Astrocyte (in vitro differentiated cells and primary cell): ENCODE results near the gene PLA2G6. TPM values are rescaled to one million over a fixed set of nuclear protein-coding genes. Genes with fewer than 3 reads are reported as not detected.
"Not testable (repeated sequence)": the region's sequence is repeated elsewhere in the genome, so short reads cannot be mapped to it uniquely, and the experiment has no call there.

Experiments used
- DNase-seq: peaks from one replicate; pipeline ENCODE4 v3.0.0-alpha.2; 2010; ENCODE audit warnings: low read depth
- FAIRE-seq: peaks from 2 replicates; lab custom pipeline; 2011; peaks lifted over from hg19 to GRCh38; lab: Jason Lieb, UNC
- H2AFZ ChIP-seq: 2 replicates; pipeline ENCODE4 v1.6.0; 2012; ENCODE audit warnings: low read depth, low read length, inconsistent platforms
- H3K27ac ChIP-seq: 2 replicates; pipeline ENCODE4 v1.5.1; 2011; ENCODE audit warnings: low read depth, low read length, inconsistent platforms
- H3K27me3 ChIP-seq: 2 replicates; pipeline ENCODE4 v1.6.0; 2011; ENCODE audit warnings: low read length, inconsistent platforms; ENCODE audit not compliant: insufficient read depth
- H3K36me3 ChIP-seq: 2 replicates; pipeline ENCODE4 v1.5.1; 2011; ENCODE audit warnings: low read length, inconsistent platforms; ENCODE audit not compliant: insufficient read depth
- H3K4me1 ChIP-seq: 2 replicates; pipeline ENCODE4 v1.5.1; 2011; ENCODE audit warnings: low read length, inconsistent platforms; ENCODE audit not compliant: insufficient read depth
- H3K4me2 ChIP-seq: 2 replicates; pipeline ENCODE4 v1.6.0; 2012; ENCODE audit warnings: low read length, inconsistent platforms
- H3K4me3 ChIP-seq: 2 replicates; pipeline ENCODE4 v1.5.1; 2011; ENCODE audit warnings: low read depth, mild to moderate bottlenecking, low read length, inconsistent platforms; ENCODE audit not compliant: insufficient read depth
- H3K79me2 ChIP-seq: 2 replicates; pipeline ENCODE4 v1.6.0; 2012; ENCODE audit warnings: mild to moderate bottlenecking, low read length, inconsistent platforms; ENCODE audit not compliant: insufficient read depth
- H3K9ac ChIP-seq: 2 replicates; pipeline ENCODE4 v1.6.0; 2012; ENCODE audit warnings: mild to moderate bottlenecking, low read length, inconsistent platforms
- H3K9me3 ChIP-seq: 2 replicates; pipeline ENCODE4 v1.5.1; 2012; ENCODE audit warnings: low read depth, mild to moderate bottlenecking, low read length, inconsistent platforms; ENCODE audit not compliant: insufficient read depth
- H4K20me1 ChIP-seq: 2 replicates; pipeline ENCODE4 v1.6.0; 2012; ENCODE audit warnings: low read length, inconsistent platforms; ENCODE audit not compliant: insufficient read depth
- H3K27ac Mint-ChIP-seq: one replicate; pipeline ENCODE4 v1.8.0; 2021; ENCODE audit warnings: mild to moderate bottlenecking, mixed read lengths; ENCODE audit not compliant: unreplicated experiment
- H3K27me3 Mint-ChIP-seq: one replicate; pipeline ENCODE4 v1.8.0; 2021; ENCODE audit warnings: low read depth, mixed read lengths; ENCODE audit not compliant: unreplicated experiment
- H3K36me3 Mint-ChIP-seq: one replicate; pipeline ENCODE4 v1.8.0; 2021; ENCODE audit warnings: low read depth, mixed read lengths; ENCODE audit not compliant: unreplicated experiment
- H3K4me1 Mint-ChIP-seq: one replicate; pipeline ENCODE4 v1.8.0; 2021; ENCODE audit warnings: low read depth, mixed read lengths; ENCODE audit not compliant: unreplicated experiment
- H3K4me3 Mint-ChIP-seq: one replicate; pipeline ENCODE4 v1.8.0; 2021; ENCODE audit warnings: mild to moderate bottlenecking, moderate library complexity, mixed read lengths; ENCODE audit not compliant: unreplicated experiment
- H3K9me3 Mint-ChIP-seq: one replicate; pipeline ENCODE4 v1.8.0; 2021; ENCODE audit warnings: mild to moderate bottlenecking, mixed read lengths; ENCODE audit not compliant: unreplicated experiment
- CTCF ChIP-seq: IDR thresholded peaks from 2 replicates; pipeline ENCODE4 v1.5.1; 2011; ENCODE audit warnings: low read depth, mild to moderate bottlenecking, inconsistent platforms, low read length, moderate library complexity; ENCODE audit not compliant: insufficient read depth
- EZH2 ChIP-seq: IDR thresholded peaks from 2 replicates; pipeline ENCODE4 v1.6.1; 2012; ENCODE audit warnings: mild to moderate bottlenecking, low read length, inconsistent platforms; ENCODE audit not compliant: insufficient read depth
- total RNA-seq: library from RNA; stranded (reverse); gene quantifications from 2 replicates; pipeline ENCODE4 v1.2.1, GENCODE V29; 2021

Gene PLA2G6
- total RNA-seq, 1 donor from 2014 or later = 10.0 TPM

- Histone ChIP-seq H3K27ac (peak overlapping the region; percentile 91), H3K36me3 (no peaks in the 10 kb centered on the region), H3K4me1 (peaks cover 35% of the 10 kb centered on the region), H3K79me2 (no peaks in the 10 kb centered on the region), H3K4me3 (peak overlapping the region; percentile 54), H3K9me3 (no peaks in the 10 kb centered on the region), H2AFZ (peak overlapping the region; percentile 74), H3K4me2 (peak overlapping the region; percentile 87), H3K27me3 (no peaks in the 10 kb centered on the region), H3K9ac (peak overlapping the region; percentile 84), H4K20me1 (no peaks in the 10 kb centered on the region)
- H3K27ac Mint-ChIP-seq = peak overlapping the region; percentile 95
- H3K27me3 Mint-ChIP-seq = no peaks in the 10 kb centered on the region
- DNase-seq (no peak), FAIRE-seq (no peak)
- H3K9me3 Mint-ChIP-seq = no peaks in the 10 kb centered on the region
- H3K36me3 Mint-ChIP-seq = no peaks in the 10 kb centered on the region
- TF ChIP-seq EZH2 = no peak
- no peak for TF ChIP-seq CTCF
- peaks cover 28% of the 10 kb centered on the region for H3K4me1 Mint-ChIP-seq
- peak overlapping the region; percentile 93 for H3K4me3 Mint-ChIP-seq
Measured at GRCh38 chr22:38180841-38181452, 683 bp downstream of the PLA2G6 start.

- H3K36me3 ChIP-seq, H3K27me3 ChIP-seq, H3K9me3 Mint-ChIP-seq, FAIRE-seq, H3K27me3 Mint-ChIP-seq, DNase-seq, H3K4me3 Mint-ChIP-seq, H4K20me1 ChIP-seq, H3K9me3 ChIP-seq, H3K36me3 Mint-ChIP-seq, H3K9ac ChIP-seq, H3K27ac ChIP-seq, H3K79me2 ChIP-seq, H2AFZ ChIP-seq, H3K4me3 ChIP-seq: not testable (repeated sequence)
- Histone ChIP-seq H3K4me2 (peak overlapping the region; percentile 49), H3K4me1 (peaks cover 41% of the 10 kb centered on the region)
- H3K4me1 Mint-ChIP-seq = peaks cover 28% of the 10 kb centered on the region
- peak overlapping the region; percentile 36 for H3K27ac Mint-ChIP-seq
Measured at GRCh38 chr22:38178605-38178937, 3.1 kb downstream of the PLA2G6 start.

- peak overlapping the region; percentile 49 for H3K4me2 ChIP-seq
- H3K4me3 Mint-ChIP-seq = no peak overlapping the region
- H2AFZ ChIP-seq = peak overlapping the region; percentile 11
- H3K27ac Mint-ChIP-seq = peak overlapping the region; percentile 44
- H3K36me3 ChIP-seq = no peaks in the 10 kb centered on the region
- peaks cover 28% of the 10 kb centered on the region for H3K4me1 Mint-ChIP-seq
- H4K20me1 ChIP-seq = no peaks in the 10 kb centered on the region
- H3K36me3 Mint-ChIP-seq = peaks cover 7% of the 10 kb centered on the region
- no peaks in the 10 kb centered on the region for H3K27me3 Mint-ChIP-seq
- peak overlapping the region; percentile 64 for H3K9ac ChIP-seq
- FAIRE-seq (peak; percentile 60), DNase-seq (peak; percentile 80)
- H3K27me3 ChIP-seq = no peaks in the 10 kb centered on the region
- no peak overlapping the region for H3K4me3 ChIP-seq
- TF ChIP-seq EZH2 (no peak), CTCF (no peak)
- H3K79me2 ChIP-seq = no peaks in the 10 kb centered on the region
- H3K27ac ChIP-seq = peak overlapping the region; percentile 50
- no peaks in the 10 kb centered on the region for H3K9me3 ChIP-seq
- peaks cover 43% of the 10 kb centered on the region for H3K4me1 ChIP-seq
- H3K9me3 Mint-ChIP-seq = no peaks in the 10 kb centered on the region
Measured at GRCh38 chr22:38177926-38178604, 3.6 kb downstream of the PLA2G6 start.

- not testable (repeated sequence) for H3K36me3 ChIP-seq, H3K79me2 ChIP-seq, H3K9me3 ChIP-seq, DNase-seq, H3K4me3 ChIP-seq, H3K4me3 Mint-ChIP-seq, H4K20me1 ChIP-seq, FAIRE-seq, H3K36me3 Mint-ChIP-seq, H3K9me3 Mint-ChIP-seq, H3K27me3 ChIP-seq, H3K27me3 Mint-ChIP-seq
- H3K4me2 ChIP-seq = peak overlapping the region; percentile 49
- H3K4me1 Mint-ChIP-seq = peaks cover 28% of the 10 kb centered on the region
- H3K27ac Mint-ChIP-seq = peak overlapping the region; percentile 44
- peak overlapping the region; percentile 64 for H3K9ac ChIP-seq
- H3K4me1 ChIP-seq = peaks cover 48% of the 10 kb centered on the region
- peak overlapping the region; percentile 11 for H2AFZ ChIP-seq
- peak overlapping the region; percentile 50 for H3K27ac ChIP-seq
Measured at GRCh38 chr22:38177571-38177925, 4.1 kb downstream of the PLA2G6 start.
